ENCODE data around the gene RAP1B. TPM values are rescaled to one million over a fixed set of nuclear protein-coding genes. Genes with fewer than 3 reads are reported as not detected.

RAP1B gene
- polyA plus RNA-seq, 1 donor (not counting 4 experiments of a cell fraction or from before 2014, with no cell fraction given): 274 TPM

GRCh38 chr12:68564166-68564565, 46.5 kb upstream of the RAP1B start:
- H3K9ac ChIP-seq (ENCODE audit: control insufficient read depth, extremely low read depth, insufficient read depth, low read length): no peak overlapping the region
- no peak overlapping the region for H2AFZ ChIP-seq (ENCODE audit: control insufficient read depth, low read length)
- H3K4me3 ChIP-seq (ENCODE audit: control insufficient read depth in 2 of 3, extremely low read depth in 1 of 3, insufficient read depth in 2 of 3, low read depth in 1 of 3, low read length in 3 of 3): no peak overlapping the region
- H3K4me1 ChIP-seq (ENCODE audit: control insufficient read depth, extremely low read depth, insufficient read depth, low read length): peaks cover 11% of the 10 kb centered on the region
- H3K79me2 ChIP-seq (ENCODE audit: control insufficient read depth, insufficient read depth, low read length): no peaks in the 10 kb centered on the region
- H3K9me3 ChIP-seq (ENCODE audit: control insufficient read depth, low read depth, low read length): no peaks in the 10 kb centered on the region
- TF ChIP-seq CTCF (optimal IDR thresholded peaks at IDR 0.05 in 1 of 3, IDR thresholded peaks at IDR 0.05 in 1 of 3, conservative IDR thresholded peaks at IDR 0.05 in 1 of 3; ENCODE audit: extremely low read depth in 1 of 3, insufficient read depth in 2 of 3, low read length in 3 of 3) (no peak), EZH2 (IDR thresholded peaks at IDR 0.05; ENCODE audit: low read length) (no peak)
- H3K4me2 ChIP-seq (ENCODE audit: control insufficient read depth, extremely low read depth, insufficient read depth, low read depth, low read length): no peak overlapping the region
- no peaks in the 10 kb centered on the region for H3K27me3 ChIP-seq (ENCODE audit: control insufficient read depth, extremely low read depth, insufficient read depth, low read length)
- no peak for FAIRE-seq
- H4K20me1 ChIP-seq (ENCODE audit: control insufficient read depth, extremely low read depth, insufficient read depth, low read length): no peaks in the 10 kb centered on the region
- no peaks in the 10 kb centered on the region for H3K9me1 ChIP-seq (ENCODE audit: control insufficient read depth, extremely low read depth, insufficient read depth, low read length)
- no peak overlapping the region for H3K27ac ChIP-seq (ENCODE audit: control insufficient read depth, insufficient read depth, low read length)
- DNase-seq (ENCODE audit: low read depth, low spot score): no peak
- no peaks in the 10 kb centered on the region for H3K36me3 ChIP-seq (ENCODE audit: control insufficient read depth in 2 of 2, extremely low read depth in 1 of 2, insufficient read depth in 2 of 2, low read length in 2 of 2)
- dilution Hi-C loops (cut with MboI; ENCODE audit: extremely low pct_ligation_motif_present, low sequenced_read_pairs): no loop called here

GRCh38 chr12:68565391-68565903, 45.3 kb upstream of the RAP1B start:
- no peak overlapping the region for H3K27ac ChIP-seq (ENCODE audit: control insufficient read depth, insufficient read depth, low read length)
- H2AFZ ChIP-seq (ENCODE audit: control insufficient read depth, low read length): no peak overlapping the region
- H3K9me3 ChIP-seq (ENCODE audit: control insufficient read depth, low read depth, low read length): no peaks in the 10 kb centered on the region
- H3K27me3 ChIP-seq (ENCODE audit: control insufficient read depth, extremely low read depth, insufficient read depth, low read length): no peaks in the 10 kb centered on the region
- DNase-seq (ENCODE audit: low read depth, low spot score) (no peak), FAIRE-seq (peak; percentile 51)
- no peak overlapping the region for H3K4me2 ChIP-seq (ENCODE audit: control insufficient read depth, extremely low read depth, insufficient read depth, low read depth, low read length)
- no peak overlapping the region for H3K9ac ChIP-seq (ENCODE audit: control insufficient read depth, extremely low read depth, insufficient read depth, low read length)
- H3K36me3 ChIP-seq (ENCODE audit: control insufficient read depth in 2 of 2, extremely low read depth in 1 of 2, insufficient read depth in 2 of 2, low read length in 2 of 2): no peaks in the 10 kb centered on the region
- TF ChIP-seq EZH2 (IDR thresholded peaks at IDR 0.05; ENCODE audit: low read length) (no peak), CTCF (optimal IDR thresholded peaks at IDR 0.05 in 1 of 3, IDR thresholded peaks at IDR 0.05 in 1 of 3, conservative IDR thresholded peaks at IDR 0.05 in 1 of 3; ENCODE audit: extremely low read depth in 1 of 3, insufficient read depth in 2 of 3, low read length in 3 of 3) (no peak)
- peaks cover 7% of the 10 kb centered on the region for H3K4me1 ChIP-seq (ENCODE audit: control insufficient read depth, extremely low read depth, insufficient read depth, low read length)
- H4K20me1 ChIP-seq (ENCODE audit: control insufficient read depth, extremely low read depth, insufficient read depth, low read length): no peaks in the 10 kb centered on the region
- H3K4me3 ChIP-seq (ENCODE audit: control insufficient read depth in 2 of 3, extremely low read depth in 1 of 3, insufficient read depth in 2 of 3, low read depth in 1 of 3, low read length in 3 of 3): no peak overlapping the region
- H3K9me1 ChIP-seq (ENCODE audit: control insufficient read depth, extremely low read depth, insufficient read depth, low read length): no peaks in the 10 kb centered on the region
- H3K79me2 ChIP-seq (ENCODE audit: control insufficient read depth, insufficient read depth, low read length): no peaks in the 10 kb centered on the region
- dilution Hi-C loops (cut with MboI; ENCODE audit: extremely low pct_ligation_motif_present, low sequenced_read_pairs): no loop called here
